Measurements from ENCODE around the gene MYT1. TPM values are rescaled to one million over a fixed set of nuclear protein-coding genes. Genes with fewer than 3 reads are reported as not detected.
"Not testable (repeated sequence)": the region's sequence is repeated elsewhere in the genome, so short reads cannot be mapped to it uniquely, and the experiment has no call there.

The MYT1 gene
- total RNA-seq, 4 donors from 2014 or later, result 0.21 TPM; not detected in 3

- no peaks in the 10 kb centered on the region for H3K4me1 ChIP-seq
- no peaks in the 10 kb centered on the region for H3K9me3 ChIP-seq
- intact Hi-C loops (cut with DNase I; ENCODE audit: low total_unique reads), result no loop called here
- H3K27ac ChIP-seq, result no peak overlapping the region
- H3K4me3 ChIP-seq, result no peak overlapping the region
- no peak for DNase-seq
- TF ChIP-seq POLR2A (IDR thresholded peaks at IDR 0.05) (no peak), CTCF (IDR thresholded peaks at IDR 0.05) (no peak)
- H3K36me3 ChIP-seq, result no peaks in the 10 kb centered on the region
- no peaks in the 10 kb centered on the region for H3K27me3 ChIP-seq
Measured at GRCh38 chr20:64119301-64119680, 45.0 kb upstream of the MYT1 start.

- no peaks in the 10 kb centered on the region for H3K4me1 ChIP-seq
- no peak for DNase-seq
- no peak for TF ChIP-seq CTCF (IDR thresholded peaks at IDR 0.05)
- no peak for TF ChIP-seq POLR2A (IDR thresholded peaks at IDR 0.05)
- H3K27ac ChIP-seq, result no peak overlapping the region
- H3K36me3 ChIP-seq, result no peaks in the 10 kb centered on the region
- intact Hi-C loops (cut with DNase I; ENCODE audit: low total_unique reads), result no loop called here
- H3K27me3 ChIP-seq, result no peaks in the 10 kb centered on the region
- no peak overlapping the region for H3K4me3 ChIP-seq
- no peaks in the 10 kb centered on the region for H3K9me3 ChIP-seq
Measured at GRCh38 chr20:64119681-64120341, 44.4 kb upstream of the MYT1 start.

- H3K27ac ChIP-seq, result no peak overlapping the region
- no peak overlapping the region for H3K4me3 ChIP-seq
- TF ChIP-seq CTCF (IDR thresholded peaks at IDR 0.05), result no peak
- TF ChIP-seq POLR2A (IDR thresholded peaks at IDR 0.05), result no peak
- H3K4me1 ChIP-seq, result no peaks in the 10 kb centered on the region
- no peak for DNase-seq
- H3K36me3 ChIP-seq, result no peaks in the 10 kb centered on the region
- intact Hi-C loops (cut with DNase I; ENCODE audit: low total_unique reads), result no loop called here
- H3K9me3 ChIP-seq, result no peaks in the 10 kb centered on the region
- H3K27me3 ChIP-seq, result no peaks in the 10 kb centered on the region
Measured at GRCh38 chr20:64121586-64121985, 42.7 kb upstream of the MYT1 start.

- H3K27ac ChIP-seq; H3K27me3 ChIP-seq; H3K36me3 ChIP-seq; H3K4me1 ChIP-seq; H3K4me3 ChIP-seq; intact Hi-C loops (cut with DNase I; ENCODE audit: low total_unique reads); H3K9me3 ChIP-seq; DNase-seq: not testable (repeated sequence)
Measured at GRCh38 chr20:64122927-64123326, 41.3 kb upstream of the MYT1 start.

GRCh38 chr20:64123517-64123916 is 40.7 kb upstream of the MYT1 start:
- H3K4me3 ChIP-seq; H3K27ac ChIP-seq; intact Hi-C loops (cut with DNase I; ENCODE audit: low total_unique reads); H3K4me1 ChIP-seq; H3K9me3 ChIP-seq; H3K36me3 ChIP-seq; H3K27me3 ChIP-seq; DNase-seq: not testable (repeated sequence)

GRCh38 chr20:64129146-64129782 is 35.0 kb upstream of the MYT1 start:
- intact Hi-C loops (cut with DNase I; ENCODE audit: low total_unique reads), result no loop called here
- H3K4me3 ChIP-seq, result no peak overlapping the region
- H3K27me3 ChIP-seq, result no peaks in the 10 kb centered on the region
- H3K9me3 ChIP-seq, result no peaks in the 10 kb centered on the region
- TF ChIP-seq POLR2A (IDR thresholded peaks at IDR 0.05) (no peak), CTCF (IDR thresholded peaks at IDR 0.05) (no peak)
- H3K4me1 ChIP-seq, result no peaks in the 10 kb centered on the region
- no peaks in the 10 kb centered on the region for H3K36me3 ChIP-seq
- no peak overlapping the region for H3K27ac ChIP-seq
- DNase-seq, result no peak

All from uterus (tissue), 4 donors.